GM20431 (cell line): Measurements from ENCODE around the gene OR2H2.

Experiments used
- in situ Hi-C: fragments of 300-500 bp; cut with MseI, MboI; formaldehyde crosslinking; loops from one replicate; pipeline ENCODE4 v1.15.0; 2020; ENCODE audit warnings: low sequenced_read_pairs; ENCODE audit not compliant: unreplicated experiment

OR2H2 gene

GRCh38 chr6:29584821-29585220 lies at the start of gene OR2H2:
TSS of gene OR2H2 (plus strand) at chr6:29585121. CDS start at chr6:29587945, 2,824 bp downstream.
- in situ Hi-C loops: loop anchor here (25.0 kb wide), 1 partner anchor 898 kb away; no protein-coding TSS in a partner anchor

GRCh38 chr6:29537714-29538403 lies 47.1 kb upstream of the OR2H2 start:
- in situ Hi-C loops: no loop called here

GRCh38 chr6:29547573-29547972 lies 37.3 kb upstream of the OR2H2 start:
- in situ Hi-C loops: no loop called here

- in situ Hi-C loops: no loop called here
These were observed 32.3 kb upstream of the OR2H2 start for GRCh38 chr6:29552512-29553051.

DNA sequence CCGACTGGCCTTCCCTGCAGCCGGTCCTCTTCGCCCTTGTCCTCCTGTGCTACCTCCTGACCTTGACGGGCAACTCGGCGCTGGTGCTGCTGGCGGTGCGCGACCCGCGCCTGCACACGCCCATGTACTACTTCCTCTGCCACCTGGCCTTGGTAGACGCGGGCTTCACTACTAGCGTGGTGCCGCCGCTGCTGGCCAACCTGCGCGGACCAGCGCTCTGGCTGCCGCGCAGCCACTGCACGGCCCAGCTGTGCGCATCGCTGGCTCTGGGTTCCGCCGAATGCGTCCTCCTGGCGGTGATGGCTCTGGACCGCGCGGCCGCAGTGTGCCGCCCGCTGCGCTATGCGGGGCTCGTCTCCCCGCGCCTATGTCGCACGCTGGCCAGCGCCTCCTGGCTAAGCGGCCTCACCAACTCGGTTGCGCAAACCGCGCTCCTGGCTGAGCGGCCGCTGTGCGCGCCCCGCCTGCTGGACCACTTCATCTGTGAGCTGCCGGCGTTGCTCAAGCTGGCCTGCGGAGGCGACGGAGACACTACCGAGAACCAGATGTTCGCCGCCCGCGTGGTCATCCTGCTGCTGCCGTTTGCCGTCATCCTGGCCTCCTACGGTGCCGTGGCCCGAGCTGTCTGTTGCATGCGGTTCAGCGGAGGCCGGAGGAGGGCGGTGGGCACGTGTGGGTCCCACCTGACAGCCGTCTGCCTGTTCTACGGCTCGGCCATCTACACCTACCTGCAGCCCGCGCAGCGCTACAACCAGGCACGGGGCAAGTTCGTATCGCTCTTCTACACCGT lies 31.5 kb upstream of the OR2H2 start:
- in situ Hi-C loops: no loop called here

DNA sequence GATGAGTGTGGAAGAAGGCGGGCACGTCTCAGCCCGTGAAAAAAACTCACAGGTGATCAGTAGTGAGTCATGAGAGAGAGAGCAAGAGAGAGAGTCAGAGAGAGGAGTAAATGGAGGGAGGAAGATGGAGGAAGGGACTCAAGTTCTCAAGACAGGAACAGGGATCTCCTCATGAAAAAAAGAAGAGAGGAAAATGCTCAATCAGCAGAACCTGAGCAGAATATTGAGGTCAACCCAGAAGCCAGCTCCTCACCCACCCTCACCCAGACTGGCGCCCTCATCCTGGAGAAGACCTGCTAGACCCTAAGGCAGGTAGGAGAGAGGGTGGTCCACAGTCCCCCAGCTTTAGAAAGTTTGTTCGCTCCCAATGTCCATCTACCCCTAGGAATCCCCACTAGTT lies 30.2 kb upstream of the OR2H2 start:
- in situ Hi-C loops: no loop called here

- in situ Hi-C loops: no loop called here
These were observed 27.6 kb upstream of the OR2H2 start for GRCh38 chr6:29557320-29557719.

DNA sequence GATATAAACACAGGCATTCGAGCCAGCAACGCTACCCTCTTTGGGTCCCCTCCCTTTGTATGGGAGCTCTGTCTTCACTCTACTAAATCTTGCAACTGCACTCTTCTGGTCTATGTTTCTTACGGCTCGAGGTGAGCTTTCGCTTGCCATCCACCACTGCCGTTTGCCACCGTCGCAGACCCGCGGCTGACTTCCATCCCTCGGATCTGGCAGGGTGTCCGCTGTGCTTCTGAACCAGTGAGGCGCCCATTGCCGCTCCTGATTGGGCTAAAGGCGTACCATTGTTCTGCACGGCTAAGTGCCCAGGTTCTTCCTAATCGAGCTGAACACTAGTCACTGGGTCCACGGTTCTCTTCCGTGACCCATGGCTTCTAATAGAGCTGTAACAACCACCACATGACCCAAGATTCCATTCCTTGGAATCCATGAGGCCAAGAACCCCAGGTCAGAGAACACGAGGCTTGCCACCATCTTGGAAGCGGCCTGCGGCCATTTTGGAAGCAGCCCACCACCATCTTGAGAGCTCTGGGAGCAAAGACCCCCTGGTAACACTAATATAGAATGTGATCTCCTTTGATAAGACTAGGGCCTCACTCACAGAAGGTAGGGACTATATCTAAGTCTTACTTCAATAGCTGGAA lies 26.4 kb upstream of the OR2H2 start:
- in situ Hi-C loops: no loop called here

DNA sequence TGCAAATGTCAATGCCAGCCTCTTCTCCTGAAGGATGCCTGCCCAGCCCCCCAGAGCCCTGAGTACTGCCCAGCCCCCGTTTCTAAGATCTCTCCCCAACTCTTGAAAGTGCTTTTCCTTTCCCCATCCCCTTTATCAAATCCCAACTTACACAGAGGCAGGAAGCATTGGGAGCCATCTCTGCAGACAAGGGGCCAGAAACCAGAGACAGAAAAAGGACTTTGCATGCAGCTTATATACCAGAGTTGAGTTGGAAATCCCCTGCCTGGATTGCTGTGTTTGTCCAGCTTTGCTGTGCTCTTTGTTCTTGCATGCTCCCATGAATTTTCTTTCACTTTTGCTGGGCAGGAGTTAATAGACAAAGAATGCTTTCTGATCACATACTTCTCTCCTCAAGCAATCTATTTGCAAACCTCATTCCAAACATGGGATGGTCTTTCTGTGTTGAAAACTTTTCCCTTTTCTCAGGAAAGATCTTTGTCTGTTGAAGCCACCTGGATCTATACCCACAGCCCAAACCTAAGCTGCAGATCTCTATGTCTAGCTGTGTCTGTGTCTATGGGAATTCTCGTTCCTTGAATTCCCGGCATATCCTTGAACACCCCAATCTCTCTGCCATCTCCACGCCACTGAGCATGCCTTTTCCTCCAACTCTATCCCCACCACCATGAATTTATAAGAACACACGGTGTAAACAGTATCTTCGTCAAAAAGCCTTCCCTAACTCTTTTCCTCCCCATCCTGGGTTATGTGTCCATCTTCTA lies 25.2 kb upstream of the OR2H2 start, which contains the start of gene UBD:
UBD (minus strand) TSS at position 209 of the 764 bp plus-strand sequence; CDS start at position 178, 31 bp downstream.
- in situ Hi-C loops: no loop called here

GRCh38 chr6:29561091-29561490 lies 23.8 kb upstream of the OR2H2 start:
- in situ Hi-C loops: no loop called here

- in situ Hi-C loops: no loop called here
These were observed 23.2 kb upstream of the OR2H2 start for GRCh38 chr6:29561606-29562181.

- in situ Hi-C loops: no loop called here
These were observed 21.4 kb upstream of the OR2H2 start for GRCh38 chr6:29563435-29563965.

DNA sequence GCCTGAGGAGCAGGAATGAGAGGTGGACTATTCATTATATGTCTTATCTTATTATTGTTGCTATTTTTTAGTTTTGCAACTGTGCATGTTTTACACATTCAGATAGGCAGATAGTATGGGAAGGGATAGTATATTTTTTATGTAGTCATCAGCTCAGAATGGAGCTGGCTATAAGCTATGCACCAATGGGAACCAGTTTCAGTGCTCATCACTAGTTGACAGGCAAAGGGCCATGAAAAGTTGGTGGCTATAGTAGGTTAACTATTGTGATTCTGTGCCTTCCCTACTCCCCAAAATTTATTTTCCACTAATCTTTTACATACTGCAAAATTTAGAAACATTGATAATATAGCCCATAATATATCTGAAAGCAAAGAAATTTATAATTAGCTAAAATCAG lies 20.0 kb upstream of the OR2H2 start:
- in situ Hi-C loops: no loop called here

GRCh38 chr6:29566856-29567255 lies 18.1 kb upstream of the OR2H2 start:
- in situ Hi-C loops: no loop called here

GRCh38 chr6:29567541-29567940 lies 17.4 kb upstream of the OR2H2 start:
- in situ Hi-C loops: no loop called here

- in situ Hi-C loops: no loop called here
These were observed 16.9 kb upstream of the OR2H2 start for GRCh38 chr6:29567991-29568390.

DNA sequence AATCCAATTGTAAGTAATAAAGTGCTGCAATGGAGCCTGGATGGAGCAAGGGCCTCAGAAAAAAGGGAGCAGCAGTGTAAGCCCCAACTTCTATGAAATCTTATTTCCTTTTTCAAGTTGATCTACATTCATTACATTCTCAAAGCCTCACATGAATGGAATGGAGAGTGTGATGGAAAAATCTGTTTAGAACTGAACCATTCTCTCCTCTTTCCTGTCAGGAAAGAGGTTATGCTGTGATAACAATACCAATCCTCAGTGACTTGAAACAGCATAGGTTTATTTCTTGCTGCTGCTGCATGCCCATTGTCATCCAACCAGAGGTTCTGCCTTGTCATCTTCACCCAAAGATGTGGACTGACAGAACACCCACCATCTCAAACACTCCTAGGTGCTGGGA lies 8.9 kb upstream of the OR2H2 start:
- in situ Hi-C loops: loop anchor here (25.0 kb wide), 1 partner anchor 889 kb away; no protein-coding TSS in a partner anchor

DNA sequence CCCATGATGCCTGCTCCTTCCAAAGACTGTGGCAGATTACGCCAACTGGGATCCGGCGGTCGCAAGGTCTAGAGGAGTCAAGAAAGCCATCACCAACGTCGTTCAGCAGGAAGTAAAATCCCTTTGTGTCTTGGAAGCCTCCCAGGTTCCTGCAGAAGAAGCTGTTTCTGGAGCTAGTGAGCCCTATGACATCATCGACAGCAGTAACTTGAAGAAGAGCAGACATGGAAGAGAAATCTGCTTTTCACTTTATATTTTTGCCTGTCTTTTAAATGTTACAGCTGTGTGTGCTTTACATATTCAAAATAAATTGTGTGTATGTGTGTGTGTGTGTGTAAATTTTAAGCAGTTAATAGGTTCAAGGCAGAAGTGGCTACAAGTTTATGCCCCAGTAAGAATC lies 7.4 kb upstream of the OR2H2 start:
- in situ Hi-C loops: loop anchor here (25.0 kb wide), 1 partner anchor 890 kb away; no protein-coding TSS in a partner anchor

DNA sequence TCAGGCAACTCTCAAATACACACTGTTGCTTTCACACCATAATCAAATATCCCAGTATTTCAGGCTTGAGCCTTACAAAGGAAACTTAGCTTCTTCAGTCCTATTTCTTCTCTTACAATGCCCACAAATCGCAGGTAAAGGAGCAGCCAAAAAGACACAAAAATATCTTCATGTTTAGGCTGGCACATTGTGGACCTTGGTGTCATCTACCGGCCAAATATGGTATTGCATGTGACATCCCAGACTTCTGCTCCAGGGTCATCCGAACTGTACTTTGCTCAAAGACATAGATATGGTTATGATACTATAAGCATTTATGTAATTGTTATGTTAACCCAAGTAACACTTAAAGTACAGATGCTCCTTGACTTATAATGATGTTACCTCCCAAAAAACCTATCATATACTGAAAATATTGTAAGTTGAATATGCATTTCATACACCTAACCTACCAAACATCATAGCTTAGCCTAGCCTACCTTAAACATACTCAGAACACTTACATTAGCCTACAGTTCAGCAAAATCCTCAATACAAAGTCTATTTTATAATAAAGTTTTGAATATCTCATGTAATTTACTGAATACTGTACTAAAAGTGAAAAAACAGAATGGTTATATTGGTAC lies 4.6 kb downstream of the OR2H2 start:
- in situ Hi-C loops: loop anchor here (25.0 kb wide), 1 partner anchor 902 kb away; no protein-coding TSS in a partner anchor
